Lung (tissue), 12 donors: ENCODE data around the gene AGAP1. TPM values are rescaled to one million over a fixed set of nuclear protein-coding genes. Genes with fewer than 3 reads are reported as not detected.

ENCODE experiments used
- ATAC-seq: fragments of 200-7000 bp; cut with Tn5 transposase; one replicate; pipeline ENCODE4 v1.9.1; 2020; ENCODE audit warnings: moderate number of reproducible peaks; ENCODE audit not compliant: insufficient read depth, low FRiP score
- DNase-seq, 3 donors: peaks; one replicate each; pipeline ENCODE4 v3.0.0-alpha.2; 2013 to 2017
- H3K27ac ChIP-seq, 2 donors: one replicate each; pipeline ENCODE4 v1.5.1; 2013; ENCODE audit warnings: mild to moderate bottlenecking in 2 of 2, moderate library complexity in 2 of 2, control low read depth in 1 of 2, inconsistent platforms in 1 of 2, low read depth in 1 of 2, low read length in 1 of 2
- H3K27me3 ChIP-seq, 3 donors: one replicate each; pipeline ENCODE4 v1.5.1; 2013; ENCODE audit warnings: low read length in 2 of 3; ENCODE audit not compliant: control insufficient read depth in 3 of 3, insufficient read depth in 3 of 3
- H3K36me3 ChIP-seq, 4 donors: one replicate each; pipeline ENCODE4 v1.5.1; 2013; ENCODE audit warnings: low read length in 4 of 4, mild to moderate bottlenecking in 1 of 4, moderate library complexity in 1 of 4; ENCODE audit not compliant: control insufficient read depth in 4 of 4, insufficient read depth in 4 of 4
- H3K4me1 ChIP-seq, 5 donors: one replicate each; pipeline ENCODE4 v1.5.1; 2013; ENCODE audit warnings: low read length in 5 of 5, mild to moderate bottlenecking in 2 of 5, moderate library complexity in 1 of 5; ENCODE audit not compliant: control insufficient read depth in 5 of 5, insufficient read depth in 5 of 5
- H3K4me3 ChIP-seq: one replicate; pipeline ENCODE4 v1.5.1; 2013; ENCODE audit warnings: mild to moderate bottlenecking, control low read depth, moderate library complexity
- H3K9ac ChIP-seq, 2 donors: one replicate each; pipeline ENCODE4 v1.5.1; 2013; ENCODE audit warnings: low read length in 2 of 2, control low read depth in 1 of 2; ENCODE audit not compliant: insufficient read depth in 1 of 2
- H3K9me3 ChIP-seq, 4 donors: one replicate each; pipeline ENCODE4 v1.5.1; 2013; ENCODE audit warnings: low read length in 3 of 4, mild to moderate bottlenecking in 1 of 4, moderate library complexity in 1 of 4; ENCODE audit not compliant: control insufficient read depth in 4 of 4, insufficient read depth in 3 of 4
- CTCF ChIP-seq: IDR thresholded peaks from 2 replicates; pipeline ENCODE4 v1.5.1; 2012; ENCODE audit warnings: mild to moderate bottlenecking; ENCODE audit errors: control extremely low read depth, extremely low read depth
- WGBS, 2 donors: extraction: QIAGEN DNeasy Blood & Tissue Kit; methylation state at CpG; one replicate each; pipeline ENCODE4 v1.1.7; 2013; 5-methylcytosine and 5-hydroxymethylcytosine counted together
- polyA plus RNA-seq, 2 donors: library from polyadenylated mRNA; stranded (reverse); fragments of 200-250 nt; gene quantifications; one replicate each; pipeline ENCODE4 v1.2.1, GENCODE V29; 2013
- total RNA-seq, 2 donors: library from RNA; depleted of rRNA in 1 of 2; stranded (reverse); fragments of >200 nt in 1 of 2; gene quantifications; one replicate each; pipeline ENCODE4 v1.2.1, GENCODE V29; 2014 to 2021
- donor health status: control.
- donor health status: control.
- donor health status: Bipolar disorder and iron deficiency.
- donor health status: healthy.
- donor health status: DM: yes; HTN: yes; CAD: no.

The AGAP1 gene
- total and polyA plus RNA-seq, 4 donors, result 6.6 to 39.4 (median 20.2) TPM

DNA sequence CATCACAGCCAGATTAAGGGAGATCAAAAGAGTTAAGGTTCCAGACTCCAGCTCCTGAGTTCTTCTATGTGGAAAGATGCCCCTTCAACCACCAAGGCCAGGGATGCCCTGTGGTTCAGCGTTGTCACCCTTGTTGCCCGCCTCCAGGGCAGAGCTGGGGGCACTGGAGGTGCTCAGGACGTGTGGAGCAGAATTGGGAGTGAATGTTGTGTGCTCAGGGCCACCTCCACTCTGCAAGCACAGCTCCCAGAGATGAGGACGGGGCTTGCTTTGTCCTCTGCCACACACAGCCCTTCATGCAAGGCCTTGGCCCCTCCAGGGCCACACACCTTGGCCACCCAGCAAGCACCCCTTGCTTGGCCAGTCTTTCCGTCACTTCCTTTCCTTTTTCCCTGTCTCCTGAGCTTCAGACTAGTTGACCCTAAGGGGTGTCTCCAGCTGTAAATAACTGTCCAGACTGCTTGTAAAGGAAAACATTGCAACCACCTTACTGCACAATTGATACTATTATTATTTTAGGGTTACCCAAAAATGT is 103.3 kb downstream of the AGAP1 start:
- ATAC-seq (no peak), DNase-seq (no peak)
- Histone ChIP-seq H3K27ac (no peak overlapping the region), H3K4me3 (no peak overlapping the region), H3K27me3 (no peaks in the 10 kb centered on the region), H3K9ac (no peak overlapping the region), H3K9me3 (no peaks in the 10 kb centered on the region), H3K4me1 (peaks cover 0 to 6% (median 0%) of the 10 kb centered on the region in 5 donors), H3K36me3 (no peaks in the 10 kb centered on the region)
- WGBS, 2 donors, result 80 to 89% methylated on average over 5 of the region's 5 CpGs
- TF ChIP-seq CTCF, result no peak

GRCh38 chr2:235598026-235598425 is 104.2 kb downstream of the AGAP1 start:
- no peaks in the 10 kb centered on the region for H3K9me3 ChIP-seq
- no peak for TF ChIP-seq CTCF
- WGBS, 2 donors, result 89 to 95% methylated on average over 19 of the region's 19 CpGs
- H3K36me3 ChIP-seq, result no peaks in the 10 kb centered on the region
- DNase-seq (no peak), ATAC-seq (no peak)
- no peak overlapping the region for H3K4me3 ChIP-seq
- H3K27me3 ChIP-seq, result no peaks in the 10 kb centered on the region
- H3K27ac ChIP-seq, result no peak overlapping the region
- H3K4me1 ChIP-seq, result peaks cover 0 to 6% (median 0%) of the 10 kb centered on the region in 5 donors
- no peak overlapping the region for H3K9ac ChIP-seq

DNA sequence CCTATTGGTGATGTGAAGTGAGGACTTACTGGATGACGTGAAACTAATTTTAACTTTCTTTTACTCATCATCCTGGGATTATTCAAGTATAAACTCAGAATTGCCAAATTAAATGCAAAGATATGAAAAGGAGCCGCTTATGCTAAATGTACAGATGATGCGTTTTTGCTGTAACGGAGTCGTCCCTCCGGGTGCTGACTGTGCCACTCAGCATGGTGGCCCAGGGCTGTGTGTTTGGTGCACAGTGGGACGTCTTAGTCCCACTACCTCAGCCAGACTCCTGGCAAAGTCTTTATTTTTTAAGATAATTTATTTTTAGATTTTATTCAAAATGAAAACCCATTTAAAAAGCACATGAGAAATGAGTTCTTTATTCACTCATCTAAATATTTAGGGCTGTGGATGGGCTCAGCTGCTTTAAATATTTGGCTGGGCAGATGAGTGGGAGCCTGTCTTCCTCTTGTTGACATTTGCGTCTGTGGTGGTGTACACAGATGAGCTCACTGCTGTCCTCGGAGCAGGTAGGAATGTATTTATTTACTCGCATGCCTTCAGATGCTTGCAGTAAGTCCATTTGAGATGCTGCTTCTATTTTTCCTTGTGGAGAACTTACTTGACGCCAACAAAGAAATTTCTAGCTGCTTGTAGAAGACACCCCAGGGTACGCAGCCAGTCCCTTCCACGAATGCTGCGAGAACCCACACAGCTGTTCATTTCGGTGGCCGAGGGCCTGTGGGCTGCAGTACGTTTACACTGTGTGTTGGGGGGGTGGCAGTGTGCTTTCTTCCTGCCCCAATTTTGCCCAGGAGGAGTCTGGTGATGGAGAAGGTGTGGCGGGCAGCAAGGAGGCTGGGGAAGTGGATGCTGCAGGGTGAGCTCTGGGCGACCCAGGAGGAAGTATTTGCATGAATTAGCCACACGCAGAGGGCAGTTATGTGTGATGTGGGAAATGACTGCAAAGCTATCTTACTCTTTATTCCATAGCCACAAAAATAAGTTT is 105.0 kb downstream of the AGAP1 start:
- ATAC-seq (no peak), DNase-seq (no peak)
- Histone ChIP-seq H3K4me3 (no peak overlapping the region), H3K9me3 (no peaks in the 10 kb centered on the region), H3K27ac (no peak overlapping the region), H3K36me3 (no peaks in the 10 kb centered on the region), H3K9ac (no peak overlapping the region), H3K4me1 (peaks cover 0 to 6% (median 0%) of the 10 kb centered on the region in 5 donors), H3K27me3 (no peaks in the 10 kb centered on the region)
- TF ChIP-seq CTCF, result no peak
- 84 to 86% methylated on average over 20 of the region's 20 CpGs for WGBS, 2 donors
